Peyer's patch (tissue), 4 donors: ENCODE data around the gene MEG3.

Source experiments
- POLR2A ChIP-seq, 2 donors: fragments of 450-650 bp; IDR thresholded peaks; one replicate each; pipeline ENCODE4 v1.5.1; 2017; ENCODE audit warnings: antibody characterized with exemption in 2 of 2, mild to moderate bottlenecking in 2 of 2, moderate library complexity in 2 of 2
- TF ChIP-seq, protein P1 (sequence below), 6 experiments: fragments of 450-650 bp in 4 of 6; fragments of 200-600 bp in 2 of 6; sonication (generic) in 1 of 6; IDR thresholded peaks; one replicate each; pipeline ENCODE4 v1.5.1; 2017 to 2019; ENCODE audit warnings: antibody characterized with exemption in 6 of 6, mild to moderate bottlenecking in 3 of 6, moderate library complexity in 1 of 6

DNA sequence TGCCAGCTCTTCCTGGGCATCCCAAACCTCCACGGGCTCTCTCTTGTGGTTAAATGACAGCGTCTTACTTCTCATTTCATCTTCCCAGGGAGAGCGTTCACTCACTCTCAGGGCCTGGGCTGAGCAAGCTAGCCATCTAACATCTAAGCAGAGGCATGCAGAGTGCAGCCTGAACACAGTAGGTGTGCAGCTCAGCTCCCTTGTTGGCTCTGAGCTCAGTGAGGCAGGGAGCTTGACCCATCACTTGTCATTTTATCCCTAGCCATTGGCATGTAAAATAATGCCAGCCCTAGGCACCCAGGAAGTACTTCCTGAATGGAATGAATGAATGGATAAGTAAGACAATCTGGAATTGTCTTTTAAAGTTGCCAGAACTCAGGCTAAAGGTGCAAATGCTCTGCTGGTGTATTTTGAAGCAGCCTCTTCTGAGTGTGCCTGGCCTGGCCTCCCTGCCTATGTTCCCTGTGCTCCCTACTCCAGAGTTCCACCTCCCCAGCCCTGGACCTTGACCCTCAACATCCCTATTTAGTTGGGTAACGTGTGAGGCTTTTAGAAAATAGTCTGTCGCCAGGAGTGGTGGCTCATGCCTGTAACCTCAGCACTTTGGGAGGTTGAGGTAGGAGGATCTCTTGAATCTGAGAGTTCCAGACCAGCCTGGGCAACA is 9.5 kb upstream of the MEG3 start:
- TF ChIP-seq, protein P1, sequence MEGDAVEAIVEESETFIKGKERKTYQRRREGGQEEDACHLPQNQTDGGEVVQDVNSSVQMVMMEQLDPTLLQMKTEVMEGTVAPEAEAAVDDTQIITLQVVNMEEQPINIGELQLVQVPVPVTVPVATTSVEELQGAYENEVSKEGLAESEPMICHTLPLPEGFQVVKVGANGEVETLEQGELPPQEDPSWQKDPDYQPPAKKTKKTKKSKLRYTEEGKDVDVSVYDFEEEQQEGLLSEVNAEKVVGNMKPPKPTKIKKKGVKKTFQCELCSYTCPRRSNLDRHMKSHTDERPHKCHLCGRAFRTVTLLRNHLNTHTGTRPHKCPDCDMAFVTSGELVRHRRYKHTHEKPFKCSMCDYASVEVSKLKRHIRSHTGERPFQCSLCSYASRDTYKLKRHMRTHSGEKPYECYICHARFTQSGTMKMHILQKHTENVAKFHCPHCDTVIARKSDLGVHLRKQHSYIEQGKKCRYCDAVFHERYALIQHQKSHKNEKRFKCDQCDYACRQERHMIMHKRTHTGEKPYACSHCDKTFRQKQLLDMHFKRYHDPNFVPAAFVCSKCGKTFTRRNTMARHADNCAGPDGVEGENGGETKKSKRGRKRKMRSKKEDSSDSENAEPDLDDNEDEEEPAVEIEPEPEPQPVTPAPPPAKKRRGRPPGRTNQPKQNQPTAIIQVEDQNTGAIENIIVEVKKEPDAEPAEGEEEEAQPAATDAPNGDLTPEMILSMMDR (IDR thresholded peaks at IDR 0.05): no peak
- TF ChIP-seq POLR2A (IDR thresholded peaks at IDR 0.05): no peak
